H1 (cell line): Measurements from ENCODE around the gene TSC22D1. TPM values are rescaled to one million over a fixed set of nuclear protein-coding genes. Genes with fewer than 3 reads are reported as not detected.

Experiments used
- CTCF ChIA-PET: fragments of 300-600 bp; sonication (Branson Sonifier 250); formaldehyde crosslinking; loops from one replicate; lab custom pipeline; 2021; ENCODE audit not compliant: partially characterized antibody; lab: Charles Lee
- POLR2A ChIA-PET: fragments of 300-600 bp; sonication (Branson Sonifier 250); formaldehyde crosslinking; loops from one replicate; lab custom pipeline; 2021; ENCODE audit warnings: inconsistent platforms; ENCODE audit not compliant: partially characterized antibody; lab: Charles Lee
- DNase-seq, 2 experiments: peaks; one replicate each; pipeline versions ENCODE4 v3.0.0 to v3.0.0-alpha.2; 2010 to 2022; ENCODE audit warnings: low spot score in 2 of 2, low read depth in 1 of 2, mixed read lengths in 1 of 2
- FAIRE-seq: peaks from 2 replicates; lab custom pipeline; 2011; peaks lifted over from hg19 to GRCh38; lab: Jason Lieb, UNC
- H2AFZ ChIP-seq: 2 replicates; pipeline ENCODE4 v1.8.1; 2012; ENCODE audit warnings: low read length, inconsistent platforms
- H2AK5ac ChIP-seq: 2 replicates; pipeline ENCODE4 v1.6.1; 2013; ENCODE audit warnings: low read depth, low read length
- H2BK120ac ChIP-seq: replicated peaks from 2 replicates; pipeline ENCODE3; 2013; ENCODE audit warnings: low read depth, low read length, inconsistent platforms
- H2BK12ac ChIP-seq: 2 replicates; pipeline ENCODE4 v1.6.1; 2013; ENCODE audit warnings: low read depth, low read length
- H2BK15ac ChIP-seq: 2 replicates; pipeline ENCODE4 v1.6.1; 2013; ENCODE audit warnings: low read length
- H2BK20ac ChIP-seq: 2 replicates; pipeline ENCODE4 v1.6.1; 2013; ENCODE audit warnings: low read length
- H2BK5ac ChIP-seq: 2 replicates; pipeline ENCODE4 v1.6.1; 2013; ENCODE audit warnings: low read depth, low read length
- H3K14ac ChIP-seq: 2 replicates; pipeline ENCODE4 v1.6.1; 2013; ENCODE audit warnings: inconsistent platforms; ENCODE audit not compliant: insufficient read length
- H3K18ac ChIP-seq: 2 replicates; pipeline ENCODE4 v1.6.1; 2013; ENCODE audit warnings: low read length; ENCODE audit errors: extremely low read depth
- H3K23ac ChIP-seq: 2 replicates; pipeline ENCODE4 v1.6.1; 2013; ENCODE audit warnings: inconsistent platforms; ENCODE audit not compliant: insufficient read length
- H3K23me2 ChIP-seq: 2 replicates; pipeline ENCODE4 v1.6.1; 2013; ENCODE audit warnings: low read depth, low read length
- H3K27ac ChIP-seq: 2 replicates; pipeline ENCODE4 v1.6.1; 2011; ENCODE audit warnings: low read depth, low read length, inconsistent platforms
- H3K27me3 ChIP-seq, 4 experiments: replicated peaks in 1 of 4; 1 replicate in 1 of 4; 2 replicates in 3 of 4; pipeline versions ENCODE4 v1.6.1 to v1.8.1; 2011 to 2013; ENCODE audit warnings: low read length in 3 of 4, mild to moderate bottlenecking in 3 of 4, inconsistent platforms in 2 of 4, mixed read lengths in 2 of 4, moderate library complexity in 1 of 4; ENCODE audit not compliant: control insufficient read depth in 3 of 4, insufficient read depth in 3 of 4; ENCODE audit errors: extremely low read depth in 1 of 4
- H3K36me3 ChIP-seq, 4 experiments: 2 replicates each; pipeline versions ENCODE4 v1.6.1 to v1.8.1; 2011 to 2013; ENCODE audit warnings: mild to moderate bottlenecking in 4 of 4, low read length in 3 of 4, moderate library complexity in 2 of 4, control low read depth in 1 of 4, inconsistent platforms in 1 of 4; ENCODE audit not compliant: insufficient read depth in 4 of 4, control insufficient read depth in 2 of 4
- H3K4ac ChIP-seq: replicated peaks from 2 replicates; pipeline ENCODE3; 2013; ENCODE audit warnings: low read length, low read depth, mixed read lengths, inconsistent platforms; ENCODE audit not compliant: insufficient read length
- H3K4me1 ChIP-seq, 4 experiments: replicated peaks in 1 of 4; 1 replicate in 1 of 4; 2 replicates in 3 of 4; pipeline versions ENCODE4 v1.6.1 to v1.8.1; 2011 to 2013; ENCODE audit warnings: low read length in 3 of 4, inconsistent platforms in 2 of 4, mixed read lengths in 1 of 4; ENCODE audit not compliant: insufficient read depth in 4 of 4, control insufficient read depth in 3 of 4
- H3K4me2 ChIP-seq, 2 experiments: 2 replicates each; pipeline versions ENCODE4 v1.6.1 to v1.8.1; 2011 to 2013; ENCODE audit warnings: low read depth in 2 of 2, low read length in 2 of 2, control low read depth in 1 of 2, inconsistent platforms in 1 of 2, mild to moderate bottlenecking in 1 of 2; ENCODE audit not compliant: insufficient read depth in 1 of 2
- H3K4me3 ChIP-seq, 4 experiments: fragments of 200-600, 300-600 bp in 1 of 4; sonication (generic), shearing (Covaris generic), sonication (Bioruptor Twin) in 1 of 4; 2 replicates each; pipeline versions ENCODE4 v1.5.1 to v1.8.1; 2011 to 2016; ENCODE audit warnings: low read length in 4 of 4, low read depth in 3 of 4, control low read depth in 2 of 4, inconsistent platforms in 2 of 4, mild to moderate bottlenecking in 2 of 4, mixed read lengths in 1 of 4, moderate library complexity in 1 of 4; ENCODE audit not compliant: insufficient read depth in 2 of 4; ENCODE audit errors: extremely low read depth in 1 of 4
- H3K56ac ChIP-seq: replicated peaks from 2 replicates; pipeline ENCODE3; 2013; ENCODE audit warnings: low read depth, mild to moderate bottlenecking, mixed read lengths, low read length, inconsistent platforms; ENCODE audit not compliant: insufficient read length
- H3K79me1 ChIP-seq: 2 replicates; pipeline ENCODE4 v1.6.1; 2013; ENCODE audit warnings: low read depth, low read length, control low read depth
- H3K79me2 ChIP-seq, 2 experiments: 2 replicates each; pipeline versions ENCODE4 v1.6.1 to v1.8.1; 2012 to 2013; ENCODE audit warnings: low read length in 2 of 2, mild to moderate bottlenecking in 2 of 2, inconsistent platforms in 1 of 2; ENCODE audit not compliant: insufficient read depth in 2 of 2, control insufficient read depth in 1 of 2
- H3K9ac ChIP-seq, 4 experiments: replicated peaks in 1 of 4; 1 replicate in 1 of 4; 2 replicates in 3 of 4; pipeline versions ENCODE4 v1.6.1 to v1.8.1; 2011 to 2013; ENCODE audit warnings: low read depth in 3 of 4, low read length in 3 of 4, control low read depth in 2 of 4, mild to moderate bottlenecking in 2 of 4, moderate library complexity in 2 of 4, inconsistent platforms in 1 of 4; ENCODE audit errors: extremely low read depth in 1 of 4
- H3K9me3 ChIP-seq, 2 experiments: 2 replicates each; pipeline versions ENCODE4 v1.6.1 to v1.8.1; 2012 to 2013; ENCODE audit warnings: mild to moderate bottlenecking in 2 of 2, moderate library complexity in 2 of 2, control low read depth in 1 of 2, inconsistent platforms in 1 of 2, low read depth in 1 of 2, low read length in 1 of 2, mixed read lengths in 1 of 2; ENCODE audit not compliant: insufficient read depth in 2 of 2
- H4K20me1 ChIP-seq, 2 experiments: replicated peaks in 1 of 2; 2 replicates each; pipeline versions ENCODE3 to v1.8.1; 2011 to 2013; ENCODE audit warnings: inconsistent platforms in 2 of 2, low read length in 2 of 2, mild to moderate bottlenecking in 1 of 2; ENCODE audit not compliant: insufficient read depth in 2 of 2, control insufficient read depth in 1 of 2
- H4K5ac ChIP-seq: 2 replicates; pipeline ENCODE4 v1.6.1; 2013; ENCODE audit warnings: low read length, low read depth, mixed read lengths, inconsistent platforms; ENCODE audit not compliant: insufficient read length
- H4K8ac ChIP-seq: 2 replicates; pipeline ENCODE4 v1.8.0; 2013; ENCODE audit warnings: mild to moderate bottlenecking, moderate library complexity, low read length, inconsistent platforms; ENCODE audit not compliant: insufficient read depth; ENCODE audit errors: extremely low read depth
- H4K91ac ChIP-seq: replicated peaks from 2 replicates; pipeline ENCODE3; 2013; ENCODE audit warnings: low read length, mixed read lengths, inconsistent platforms; ENCODE audit not compliant: insufficient read length
- BACH1 ChIP-seq: IDR thresholded peaks from 2 replicates; pipeline ENCODE4 v1.6.1; 2012; ENCODE audit warnings: low read length, improper control_type of control experiment
- CEBPB ChIP-seq: IDR thresholded peaks from 2 replicates; pipeline ENCODE4 v1.6.1; 2012; ENCODE audit warnings: low read depth, low read length
- CHD2 ChIP-seq: IDR thresholded peaks from 2 replicates; pipeline ENCODE4 v1.6.1; 2012; ENCODE audit warnings: low read length, improper control_type of control experiment
- HDAC6 ChIP-seq: IDR thresholded peaks from one replicate; pipeline ENCODE4 v1.7.1; 2012; ENCODE audit warnings: low read depth, mild to moderate bottlenecking, inconsistent platforms, low read length, moderate library complexity
- JUND ChIP-seq: IDR thresholded peaks from 2 replicates; pipeline ENCODE4 v1.6.1; 2011; ENCODE audit warnings: mild to moderate bottlenecking, improper control_type of control experiment, low read length
- KDM4A ChIP-seq: IDR thresholded peaks from one replicate; pipeline ENCODE4 v1.7.1; 2012; ENCODE audit warnings: low read depth, mild to moderate bottlenecking, moderate library complexity, low read length, inconsistent platforms; ENCODE audit not compliant: severe bottlenecking
- MAX ChIP-seq: IDR thresholded peaks from 2 replicates; pipeline ENCODE4 v1.6.1; 2012; ENCODE audit warnings: inconsistent platforms
- NRF1 ChIP-seq: IDR thresholded peaks from 2 replicates; pipeline ENCODE4 v1.6.1; 2011; ENCODE audit warnings: mild to moderate bottlenecking, low read depth, low read length, improper control_type of control experiment
- RNF2 ChIP-seq: fragments of 200-900, 300-1000 bp; sonication (generic); IDR thresholded peaks from 2 replicates; pipeline ENCODE4 v1.7.1; 2016; ENCODE audit warnings: borderline replicate concordance, low read depth, mild to moderate bottlenecking, antibody characterized with exemption, low read length; ENCODE audit not compliant: poor library complexity, severe bottlenecking; ENCODE audit errors: missing control alignments
- SP1 ChIP-seq: IDR thresholded peaks from 2 replicates; pipeline ENCODE4 v1.6.1; 2011; ENCODE audit warnings: low read depth, low read length
- SP4 ChIP-seq: IDR thresholded peaks from 2 replicates; pipeline ENCODE4 v1.6.1; 2012; ENCODE audit warnings: low read length, inconsistent platforms
- ZNF274 ChIP-seq: IDR thresholded peaks from 2 replicates; pipeline ENCODE4 v1.7.0; 2012; ENCODE audit warnings: low read length, borderline replicate concordance; ENCODE audit errors: extremely low read depth
- WGBS, 2 experiments: shearing (Covaris generic) in 1 of 2; methylation state at CpG; one replicate each; pipeline versions ENCODE4 v1.1.6 to v1.1.7; 2013 to 2015; ENCODE audit warnings: low lambda C conversion rate in 2 of 2, mixed read lengths in 2 of 2, inconsistent platforms in 1 of 2, low coverage in 1 of 2, missing lambda C conversion rate in 1 of 2; ENCODE audit not compliant: insufficient replicate concordance in 2 of 2, insufficient coverage in 1 of 2, insufficient read length in 1 of 2; ENCODE audit errors: extremely low coverage in 1 of 2, missing lambda C conversion rate in 1 of 2; 5-methylcytosine and 5-hydroxymethylcytosine counted together
- polyA plus RNA-seq, 7 experiments: library from polyadenylated mRNA; depleted of rRNA in 3 of 7; stranded (reverse) in 5 of 7; unstranded in 2 of 7; fragments of >200 nt in 5 of 7; fragments of 200-250 nt in 2 of 7; gene quantifications; 1 replicate in 5 of 7; 2 replicates in 1 of 7; 4 replicates in 1 of 7; pipeline versions ENCODE4 v1.2.1 to v1.2.3, GENCODE V29; 2011 to 2013; ENCODE audit warnings: missing spikeins in 2 of 7, mixed read lengths in 2 of 7
- total RNA-seq: library from RNA; stranded (reverse); fragmentation: NEBNext Ultra II Directional; extraction: Animal tissue kit (Norgen Biotek cat#: 25700); gene quantifications from 2 replicates; pipeline ENCODE4 v1.2.1, GENCODE V29; 2021

Gene TSC22D1
- total and polyA plus RNA-seq, 2 of the 8 experiments (the other 6 are each of a cell fraction or from before 2014, with no cell fraction given) = 52.6 to 80.9 TPM

GRCh38 chr13:44549476-44549875, 26.7 kb downstream of the TSC22D1 start:
- peaks cover 0 to 86% of the 10 kb centered on the region in 2 experiments; a peak in 2 of 4 replicates for H3K79me2 ChIP-seq
- H2BK120ac ChIP-seq = no peak overlapping the region
- FAIRE-seq = no peak
- TF ChIP-seq HDAC6 (no peak), CEBPB (no peak), NRF1 (no peak), JUND (no peak), ZNF274 (no peak), CHD2 (no peak), SP4 (no peak), KDM4A (no peak), RNF2 (no peak), BACH1 (no peak), MAX (no peak), SP1 (no peak)

More at GRCh38 chr13:44549476-44549875, 26.7 kb downstream of the TSC22D1 start:
- CTCF ChIA-PET = interaction anchor here (0.7 to 1.2 kb wide), 2 partner anchors 8 to 23 kb away, joined by 3 read pairs; no protein-coding TSS in a partner anchor
- H3K4ac ChIP-seq = no peak overlapping the region
- POLR2A ChIA-PET = interaction anchor here (2.4 kb wide), 1 partner anchor 25 kb away, joined by 7 read pairs; no protein-coding TSS in a partner anchor
- no peak overlapping the region for H2BK5ac ChIP-seq
- H3K23ac ChIP-seq = no peak overlapping the region
- no peak overlapping the region for H2AFZ ChIP-seq
- H4K20me1 ChIP-seq = peaks cover 5 to 6% of the 10 kb centered on the region in 2 experiments
- H3K14ac ChIP-seq = no peak overlapping the region
- no peaks in the 10 kb centered on the region for H3K27me3 ChIP-seq
- H4K5ac ChIP-seq = no peak overlapping the region
- no peak for DNase-seq
- H3K9ac ChIP-seq = no peak overlapping the region
- H3K9me3 ChIP-seq = no peaks in the 10 kb centered on the region
- peaks cover 5% of the 10 kb centered on the region for H3K79me1 ChIP-seq
- peaks cover 0 to 6% (median 0%) of the 10 kb centered on the region in 4 experiments; a peak in 1 of 8 replicates for H3K36me3 ChIP-seq
- no peaks in the 10 kb centered on the region for H3K4me1 ChIP-seq
- no peak overlapping the region for H2BK15ac ChIP-seq
- H4K91ac ChIP-seq = no peak overlapping the region
- WGBS, 2 experiments = 76% methylated on average over 2 of the region's 4 CpGs; no CpG with 5 or more reads in 1 of the 2 experiments
- no peak overlapping the region for H3K4me3 ChIP-seq
- H3K4me2 ChIP-seq = no peak overlapping the region
- H3K56ac ChIP-seq = no peak overlapping the region
- H4K8ac ChIP-seq = no peak overlapping the region
- no peak overlapping the region for H2BK12ac ChIP-seq
- H3K18ac ChIP-seq = no peak overlapping the region
- no peak overlapping the region for H2BK20ac ChIP-seq
- no peaks in the 10 kb centered on the region for H3K23me2 ChIP-seq
- H2AK5ac ChIP-seq = no peak overlapping the region
- no peak overlapping the region for H3K27ac ChIP-seq
